K562 (cell line): ENCODE results near the gene OR8B4. TPM values are rescaled to one million over a fixed set of nuclear protein-coding genes. Genes with fewer than 3 reads are reported as not detected.
A peak's percentile ranks its signal among the peaks of the same experiment; 100 is the strongest.

Experiments used
- ATAC-seq: fragments of 200-7000 bp; cut with Tn5 transposase; 3 replicates; pipeline ENCODE4 v1.9.1; 2020; ENCODE audit warnings: moderate library complexity
- BruUV-seq: library from RNA; stranded (reverse); fragments of 400-500 nt; replicated peaks from 2 replicates; lab custom pipeline; 2021; lab: Mats Ljungman, UMichigan
- CTCF ChIA-PET: fragments of 300-600 bp; formaldehyde crosslinking; extraction: SDS; loops from one replicate; lab custom pipeline; 2021; ENCODE audit warnings: low intra/inter-chr PET ratio; lab: Yijun Ruan, JAX
- POLR2A ChIA-PET: fragments of 300-600, 350-650 bp; sonication (Branson Sonifier 250); formaldehyde crosslinking; extraction: SDS; loops from one replicate; lab custom pipeline; 2021; ENCODE audit warnings: antibody characterized with exemption, inconsistent platforms; lab: Yijun Ruan, JAX
- DNase-seq, 4 experiments: peaks; one replicate each; pipeline versions ENCODE4 v3.0.0 to v3.0.0-alpha.2; 2011 to 2018; ENCODE audit warnings: low spot score in 3 of 4, mixed read lengths in 3 of 4; ENCODE audit errors: extremely low read depth in 1 of 4
- FAIRE-seq: peaks from 2 replicates; lab custom pipeline; 2011; peaks lifted over from hg19 to GRCh38; lab: Jason Lieb, UNC
- H2AFZ ChIP-seq: 2 replicates; pipeline ENCODE4 v1.6.0; 2011; ENCODE audit warnings: low read depth, low read length, control low read depth, inconsistent platforms
- H3K27ac ChIP-seq: fragments of 200-600 bp; 3 replicates; pipeline ENCODE4 v1.8.0; 2011; ENCODE audit warnings: low read depth, mild to moderate bottlenecking, control low read depth, inconsistent platforms, low read length, moderate library complexity, mixed read lengths; ENCODE audit errors: extremely low read depth
- H3K27me3 ChIP-seq, 2 experiments: fragments of 300-600 bp in 1 of 2; 2 replicates in 1 of 2; 3 replicates in 1 of 2; pipeline versions ENCODE4 v1.6.0 to v1.8.0; 2011; ENCODE audit warnings: inconsistent platforms in 2 of 2, low read length in 2 of 2, mild to moderate bottlenecking in 1 of 2, mixed read lengths in 1 of 2, moderate library complexity in 1 of 2; ENCODE audit not compliant: control insufficient read depth in 2 of 2, insufficient read depth in 2 of 2
- H3K36me3 ChIP-seq: fragments of 300-600 bp; 3 replicates; pipeline ENCODE4 v1.8.0; 2011; ENCODE audit warnings: mild to moderate bottlenecking, low read length, inconsistent platforms; ENCODE audit not compliant: control insufficient read depth, insufficient read depth
- H3K4me1 ChIP-seq, 2 experiments: fragments of 200-600 bp in 1 of 2; replicated peaks in 1 of 2; 2 replicates in 1 of 2; 3 replicates in 1 of 2; pipeline versions ENCODE4 v1.5.1 to v1.8.0; 2011; ENCODE audit warnings: inconsistent platforms in 2 of 2, low read length in 2 of 2, mild to moderate bottlenecking in 1 of 2, mixed read lengths in 1 of 2, moderate library complexity in 1 of 2; ENCODE audit not compliant: control insufficient read depth in 2 of 2, insufficient read depth in 2 of 2
- H3K4me2 ChIP-seq: 2 replicates; pipeline ENCODE4 v1.6.1; 2011; ENCODE audit warnings: low read length, control low read depth, inconsistent platforms, mixed read lengths; ENCODE audit not compliant: insufficient read depth
- H3K4me3 ChIP-seq: fragments of 200-600 bp; sonication (generic), shearing (Covaris generic); 2 replicates; pipeline ENCODE4 v1.5.1; 2016; ENCODE audit warnings: control low read depth, inconsistent platforms
- H3K79me2 ChIP-seq: fragments of 200-600 bp; 3 replicates; pipeline ENCODE4 v1.8.0; 2011; ENCODE audit warnings: low read length, inconsistent platforms; ENCODE audit not compliant: control insufficient read depth, insufficient read depth
- H3K9ac ChIP-seq, 2 experiments: 2 replicates each; pipeline versions ENCODE4 v1.6.0 to v1.6.1; 2011; ENCODE audit warnings: low read depth in 2 of 2, low read length in 2 of 2, control low read depth in 1 of 2, inconsistent platforms in 1 of 2, mild to moderate bottlenecking in 1 of 2, mixed read lengths in 1 of 2; ENCODE audit not compliant: insufficient read depth in 1 of 2
- H3K9me1 ChIP-seq: one replicate; pipeline ENCODE4 v1.6.0; 2011; ENCODE audit warnings: inconsistent platforms, mild to moderate bottlenecking, low read length, moderate library complexity; ENCODE audit not compliant: control insufficient read depth, insufficient read depth
- H3K9me3 ChIP-seq: replicated peaks from 2 replicates; pipeline ENCODE4 v1.5.1; 2011; ENCODE audit warnings: low read depth, low read length, inconsistent platforms; ENCODE audit not compliant: control insufficient read depth, insufficient read depth
- H4K20me1 ChIP-seq: replicated peaks from 2 replicates; pipeline ENCODE4 v1.6.1; 2011; ENCODE audit warnings: low read length, inconsistent platforms, mixed read lengths; ENCODE audit not compliant: control insufficient read depth, insufficient read depth
- DEAF1 ChIP-seq: fragments of 450-650 bp; formaldehyde crosslinking; IDR thresholded peaks from 2 replicates; pipeline ENCODE4 v1.4.0; 2020; ENCODE audit warnings: mild to moderate bottlenecking, moderate library complexity
- FOXK2 ChIP-seq, 2 experiments: fragments of 450-650 bp; IDR thresholded peaks in 1 of 2; conservative IDR thresholded peaks in 1 of 2; 2 replicates each; pipeline ENCODE4 v1.6.1; 2016; ENCODE audit warnings: low read depth in 2 of 2, mild to moderate bottlenecking in 1 of 2
- RAD21 ChIP-seq, 2 experiments: fragments of 250-450 bp in 1 of 2; fragments of 450-650 bp in 1 of 2; sonication (Bioruptor Pico) in 1 of 2; formaldehyde crosslinking in 1 of 2; IDR thresholded peaks in 1 of 2; conservative IDR thresholded peaks in 1 of 2; 2 replicates each; pipeline versions ENCODE4 v1.4.0 to v1.8.0; 2020 to 2022; ENCODE audit warnings: mild to moderate bottlenecking in 2 of 2, moderate library complexity in 1 of 2
- REST ChIP-seq, 2 experiments: fragments of 450-650 bp; formaldehyde crosslinking in 1 of 2; IDR thresholded peaks; 2 replicates each; pipeline versions ENCODE4 v1.4.0 to v1.6.1; 2014 to 2020; ENCODE audit warnings: mild to moderate bottlenecking in 2 of 2, borderline replicate concordance in 1 of 2, low read depth in 1 of 2
- SMC3 ChIP-seq: conservative IDR thresholded peaks from 2 replicates; pipeline ENCODE4 v1.6.1; 2011; ENCODE audit warnings: low read depth, low read length, improper control_type of control experiment; ENCODE audit not compliant: insufficient read depth
- TRIM28 ChIP-seq: fragments of 450-650 bp; IDR thresholded peaks from 2 replicates; pipeline ENCODE4 v1.6.1; 2017
- XRCC3 ChIP-seq: fragments of 450-650 bp; IDR thresholded peaks from 2 replicates; pipeline ENCODE4 v1.6.1; 2017; ENCODE audit warnings: mild to moderate bottlenecking, moderate library complexity
- ZNF384 ChIP-seq: IDR thresholded peaks from 2 replicates; pipeline ENCODE4 v1.6.1; 2012; ENCODE audit warnings: low read depth, low read length, improper control_type of control experiment
- WGBS: fragments of 100-300 bp; shearing (Covaris generic); methylation state at CpG from one replicate; pipeline ENCODE4 v1.1.6; 2016; ENCODE audit warnings: low coverage, mixed read lengths; ENCODE audit not compliant: insufficient coverage; ENCODE audit errors: missing lambda C conversion rate; 5-methylcytosine and 5-hydroxymethylcytosine counted together
- in situ Hi-C: fragments of 300-500 bp; cut with MboI; formaldehyde crosslinking; loops from 4 replicates; pipeline ENCODE4 v1.15.0; 2018; ENCODE audit warnings: inconsistent platforms, mixed read lengths
- intact Hi-C: fragments of 100-400 bp; cut with micrococcal nuclease; formaldehyde crosslinking; loops from 2 replicates; pipeline ENCODE4 v1.14.2; 2022
- polyA plus RNA-seq, 8 experiments: library from polyadenylated mRNA; depleted of rRNA in 4 of 8; stranded (reverse) in 5 of 8; unstranded in 3 of 8; fragments of >200 nt; fragmentation: Nextera tagmentation in 2 of 8; fragmentation: Illumina TruSeq in 1 of 8; extraction: Ambion mirVana in 2 of 8; extraction: Trizol in 1 of 8; gene quantifications; 2 replicates each; pipeline versions ENCODE4 v1.2.1 to v1.2.3, GENCODE V29; 2011 to 2014; ENCODE audit warnings: inconsistent platforms in 1 of 8, missing spikeins in 1 of 8
- total RNA-seq, 7 experiments: library from RNA; depleted of rRNA in 6 of 7; stranded (reverse); fragments of >200 nt in 6 of 7; fragmentation: Illumina TruSeq in 2 of 7; extraction: Trizol in 2 of 7; gene quantifications; 2 replicates each; pipeline versions ENCODE4 v1.2.1 to v1.2.3, GENCODE V29; 2011 to 2021; ENCODE audit warnings: low replicate concordance in 1 of 7
- TF ChIP-seq, protein P1 (sequence below): IDR thresholded peaks from 2 replicates; pipeline ENCODE4 v1.6.1; 2016; ENCODE audit warnings: missing genetic modification characterization, missing compliant biosample characterization

OR8B4 gene
- total and polyA plus RNA-seq, 9 of the 15 experiments (the other 6 are each of a cell fraction or from before 2014, with no cell fraction given) = not detected

DNA sequence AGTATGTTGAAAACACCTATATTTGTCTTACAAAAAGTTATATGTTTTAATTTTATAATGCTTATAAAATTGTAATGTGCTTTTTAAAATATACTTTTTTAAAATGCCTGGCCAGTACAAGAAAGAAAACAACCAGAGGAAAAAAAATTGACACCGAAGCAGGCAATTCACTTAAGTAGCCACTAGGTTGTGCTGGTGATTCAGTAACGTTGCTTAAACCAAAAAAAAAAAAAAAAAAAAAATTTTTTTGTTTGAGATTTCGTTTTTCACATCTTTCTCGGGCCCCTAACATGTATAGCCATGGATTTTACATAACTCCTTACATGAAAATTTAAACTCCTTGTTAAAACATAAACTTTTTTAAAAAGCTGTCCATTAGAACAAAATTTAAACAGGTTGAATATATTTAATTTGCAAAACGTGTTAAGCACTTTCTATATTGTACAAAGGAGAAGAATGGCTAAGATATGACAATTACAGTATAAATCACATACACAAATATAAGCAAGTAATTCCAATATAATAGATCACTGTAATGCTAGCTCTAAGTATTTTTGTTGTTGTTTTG lies 9.2 kb downstream of the OR8B4 start:
- ChIA-PET CTCF (interaction anchor here (0.6 to 2.3 kb wide), 13 partner anchors 35 to 450 kb away, joined by 3 to 18 read pairs (median 4); partner anchors contain the start of gene ROBO3), POLR2A (no interaction called here)
- H3K27me3 ChIP-seq = no peaks in the 10 kb centered on the region
- no peak for FAIRE-seq
- ATAC-seq = no peak
- no peaks in the 10 kb centered on the region for H4K20me1 ChIP-seq
- BruUV-seq = no TSS peak
- no peak overlapping the region for H3K4me3 ChIP-seq
- no peak overlapping the region for H2AFZ ChIP-seq
- in situ Hi-C loops (loop anchor here (5.0 to 25.0 kb wide), 3 partner anchors 172 to 422 kb away; partner anchors contain the start of gene ESAM), intact Hi-C loops (loop anchor here (1.0 to 10.0 kb wide), 4 partner anchors 171 to 421 kb away; partner anchors contain the start of gene ESAM)
- H3K9ac ChIP-seq = no peak overlapping the region
- 18% methylated on average over 4 of the region's 5 CpGs for WGBS
- H3K36me3 ChIP-seq = no peaks in the 10 kb centered on the region
- H3K4me2 ChIP-seq = no peak overlapping the region
- DNase-seq = peak; percentile 29 to 49 (median 41)
- H3K9me1 ChIP-seq = no peaks in the 10 kb centered on the region
- H3K9me3 ChIP-seq = no peaks in the 10 kb centered on the region
- no peaks in the 10 kb centered on the region for H3K79me2 ChIP-seq
- H3K4me1 ChIP-seq = no peaks in the 10 kb centered on the region
- H3K27ac ChIP-seq = no peak overlapping the region
- TF ChIP-seq RAD21 (CRISPR knock-in tag; conservative IDR thresholded peaks at IDR 0.05 in 1 of 2, IDR thresholded peaks at IDR 0.05 in 1 of 2) (peak; percentile 60 to 83), FOXK2 (conservative IDR thresholded peaks at IDR 0.05 in 1 of 2, IDR thresholded peaks at IDR 0.05 in 1 of 2; ENCODE audit: low read depth in 2 of 2) (0 out of 4 replicates have a peak, but pooled peaks of 1 of the 2 experiments have one; percentile 29), REST (IDR thresholded peaks at IDR 0.05; ENCODE audit: borderline replicate concordance) (peak; percentile 37; the same call in 1 of the 2 replicates), REST (CRISPR knock-in tag; IDR thresholded peaks at IDR 0.05; ENCODE audit: low read depth) (no peak), SMC3 (peak; percentile 42; the same call in 1 of the 2 replicates), XRCC3 (no peak), DEAF1 (CRISPR knock-in tag) (peak; percentile 54), ZNF384 (peak; percentile 98), TRIM28 (no peak)
- TF ChIP-seq, protein P1, sequence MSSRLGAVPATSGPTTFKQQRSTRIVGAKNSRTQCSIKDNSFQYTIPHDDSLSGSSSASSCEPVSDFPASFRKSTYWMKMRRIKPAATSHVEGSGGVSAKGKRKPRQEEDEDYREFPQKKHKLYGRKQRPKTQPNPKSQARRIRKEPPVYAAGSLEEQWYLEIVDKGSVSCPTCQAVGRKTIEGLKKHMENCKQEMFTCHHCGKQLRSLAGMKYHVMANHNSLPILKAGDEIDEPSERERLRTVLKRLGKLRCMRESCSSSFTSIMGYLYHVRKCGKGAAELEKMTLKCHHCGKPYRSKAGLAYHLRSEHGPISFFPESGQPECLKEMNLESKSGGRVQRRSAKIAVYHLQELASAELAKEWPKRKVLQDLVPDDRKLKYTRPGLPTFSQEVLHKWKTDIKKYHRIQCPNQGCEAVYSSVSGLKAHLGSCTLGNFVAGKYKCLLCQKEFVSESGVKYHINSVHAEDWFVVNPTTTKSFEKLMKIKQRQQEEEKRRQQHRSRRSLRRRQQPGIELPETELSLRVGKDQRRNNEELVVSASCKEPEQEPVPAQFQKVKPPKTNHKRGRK (tag) = peak; percentile 84
